ENCODE data around the gene SLC25A10. TPM values are rescaled to one million over a fixed set of nuclear protein-coding genes. Genes with fewer than 3 reads are reported as not detected.
"Not testable (repeated sequence)": the region's sequence is repeated elsewhere in the genome, so short reads cannot be mapped to it uniquely, and the experiment has no call there.

The SLC25A10 gene
- total and polyA plus RNA-seq, 4 donors = 6.1 to 15.2 (median 12.2) TPM

DNA sequence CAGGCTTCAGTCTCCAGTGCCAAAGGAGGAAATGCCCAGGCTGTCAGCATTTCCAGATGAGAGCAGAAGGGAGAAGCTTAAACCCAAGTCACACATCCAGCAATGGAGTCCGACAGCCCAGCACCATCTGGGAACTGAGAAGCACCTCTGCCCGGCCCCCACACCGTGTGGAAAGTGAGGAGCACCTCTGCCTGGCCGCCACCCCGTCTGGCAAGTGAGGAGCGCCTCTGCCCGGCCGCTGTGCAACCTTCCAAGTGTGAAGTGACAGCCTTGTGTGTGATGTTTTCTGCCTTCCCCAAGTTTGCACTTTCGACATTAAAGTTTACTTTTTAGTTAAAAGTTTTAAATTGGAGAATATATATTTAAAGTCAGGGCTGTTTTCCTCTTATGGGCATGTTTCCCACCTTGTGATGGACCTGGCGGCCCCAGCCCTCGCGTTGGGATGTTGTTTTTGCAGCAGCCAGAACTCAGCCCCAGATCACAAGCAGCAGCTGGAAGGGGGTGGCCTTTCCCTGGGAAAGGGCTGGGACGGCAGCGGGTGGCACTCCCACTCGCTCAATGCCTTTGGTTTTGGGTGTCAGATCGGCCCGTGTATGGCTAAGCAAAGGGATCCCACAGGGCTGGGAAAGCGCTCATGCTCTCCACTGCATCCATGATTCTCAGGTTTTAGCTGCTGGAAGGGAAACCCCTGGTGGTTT is 38.4 kb upstream of the SLC25A10 start:
- Histone ChIP-seq H3K27ac (ENCODE audit: low read depth, low read length) (no peak overlapping the region), H3K4me3 (ENCODE audit: low read depth, low read length) (no peak overlapping the region), H3K36me3 (ENCODE audit: control insufficient read depth, insufficient read depth, low read length) (peaks cover 71% of the 10 kb centered on the region), H3K27me3 (ENCODE audit: control insufficient read depth, insufficient read depth, low read length) (no peaks in the 10 kb centered on the region), H3K9me3 (ENCODE audit: control insufficient read depth, insufficient read depth, low read length) (no peaks in the 10 kb centered on the region), H3K4me1 (ENCODE audit: control insufficient read depth, insufficient read depth, low read length) (peaks cover 11% of the 10 kb centered on the region)
- 84% methylated on average over 14 of the region's 18 CpGs for WGBS (ENCODE audit: insufficient coverage)
- DNase-seq (ENCODE audit: low read depth in 4 of 6, low spot score in 6 of 6) = no peak

DNA sequence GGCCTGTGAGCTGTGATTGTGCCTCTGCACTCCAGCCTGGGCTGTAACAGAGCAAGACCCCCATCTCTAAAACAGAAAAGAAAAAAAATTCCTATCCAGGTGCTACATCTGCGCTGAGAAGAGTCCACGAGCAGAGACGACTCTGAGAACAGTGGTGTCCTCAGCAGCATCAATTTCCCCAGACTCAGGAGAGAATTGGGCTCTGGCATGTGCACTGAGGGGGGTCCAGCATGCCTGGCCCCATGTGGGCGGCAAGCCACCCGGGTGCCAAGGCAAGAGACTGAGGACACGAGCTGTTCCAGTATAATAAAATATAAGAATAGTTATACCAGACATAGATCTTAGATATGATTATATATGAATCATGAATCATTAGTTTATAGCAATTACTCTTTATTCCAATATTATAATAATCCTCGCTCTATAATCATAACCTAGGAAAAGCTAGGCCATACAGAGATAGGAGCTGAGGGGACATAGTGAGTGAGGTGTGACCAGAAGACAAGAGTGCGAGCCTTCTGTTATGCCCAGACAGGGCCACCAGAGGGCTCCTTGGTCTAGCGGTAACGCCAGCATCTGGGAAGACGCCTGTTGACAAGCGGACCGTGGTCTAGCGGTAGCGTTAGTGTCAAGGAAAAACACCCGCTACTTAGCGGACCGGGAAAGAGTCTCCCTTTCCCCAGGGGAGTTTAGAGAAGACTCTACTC is 36.4 kb upstream of the SLC25A10 start:
- WGBS (ENCODE audit: insufficient coverage) = 50% methylated on average over 6 of the region's 18 CpGs
- not testable (repeated sequence) for H3K9me3 ChIP-seq (ENCODE audit: control insufficient read depth, insufficient read depth, low read length); H3K4me3 ChIP-seq (ENCODE audit: low read depth, low read length); H3K27me3 ChIP-seq (ENCODE audit: control insufficient read depth, insufficient read depth, low read length); H3K27ac ChIP-seq (ENCODE audit: low read depth, low read length)
- H3K4me1 ChIP-seq (ENCODE audit: control insufficient read depth, insufficient read depth, low read length) = peaks cover 11% of the 10 kb centered on the region
- DNase-seq (ENCODE audit: low read depth in 4 of 6, low spot score in 6 of 6) = peak in 1 of 6 donors; percentile 44
- H3K36me3 ChIP-seq (ENCODE audit: control insufficient read depth, insufficient read depth, low read length) = peaks cover 69% of the 10 kb centered on the region

DNA sequence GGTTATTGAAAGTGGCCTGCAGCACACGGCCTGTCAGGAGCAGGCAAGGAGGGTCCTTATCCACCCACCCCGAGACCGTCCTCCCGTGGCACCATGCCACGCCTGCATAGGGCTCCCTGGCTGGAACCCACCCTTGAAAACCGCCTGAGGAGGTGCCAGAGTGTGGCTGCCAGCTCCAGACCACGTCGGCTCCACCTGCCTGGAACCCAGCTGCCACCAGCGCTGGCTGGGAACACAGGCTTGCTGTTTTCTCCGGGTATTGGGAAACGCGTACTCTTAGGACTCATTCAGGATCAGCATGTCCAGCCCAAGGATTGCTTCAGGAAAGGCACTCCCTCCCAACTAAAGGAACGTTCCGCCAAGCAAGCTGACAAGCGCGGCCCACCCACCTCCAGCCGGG is 35.2 kb upstream of the SLC25A10 start:
- no peak overlapping the region for H3K4me3 ChIP-seq (ENCODE audit: low read depth, low read length)
- 65% methylated on average over 13 of the region's 17 CpGs for WGBS (ENCODE audit: insufficient coverage)
- no peak for DNase-seq (ENCODE audit: low read depth in 4 of 6, low spot score in 6 of 6)
- H3K36me3 ChIP-seq (ENCODE audit: control insufficient read depth, insufficient read depth, low read length) = peaks cover 69% of the 10 kb centered on the region
- no peaks in the 10 kb centered on the region for H3K27me3 ChIP-seq (ENCODE audit: control insufficient read depth, insufficient read depth, low read length)
- H3K27ac ChIP-seq (ENCODE audit: low read depth, low read length) = no peak overlapping the region
- H3K4me1 ChIP-seq (ENCODE audit: control insufficient read depth, insufficient read depth, low read length) = peaks cover 17% of the 10 kb centered on the region
- no peaks in the 10 kb centered on the region for H3K9me3 ChIP-seq (ENCODE audit: control insufficient read depth, insufficient read depth, low read length)

DNA sequence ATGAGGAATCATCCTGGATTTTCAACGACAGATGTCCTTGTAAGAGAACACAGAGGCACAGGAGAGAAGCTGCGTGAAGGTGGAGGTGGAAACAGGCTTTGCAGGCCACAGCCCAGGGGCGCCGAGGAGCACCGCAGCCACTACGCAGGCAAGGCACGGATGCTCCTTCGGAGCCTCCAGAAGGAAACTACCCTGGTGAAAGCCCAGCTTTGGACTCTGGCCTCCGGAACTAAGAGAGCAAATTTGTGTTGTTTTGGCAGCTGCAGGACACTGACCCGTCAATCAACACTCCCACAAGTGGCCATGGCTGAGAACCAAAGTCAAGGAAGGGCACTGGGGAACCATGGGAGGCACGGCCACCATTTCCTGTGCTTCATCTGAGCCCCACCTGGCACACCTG is 31.9 kb upstream of the SLC25A10 start:
- DNase-seq (ENCODE audit: low read depth in 4 of 6, low spot score in 6 of 6) = no peak
- no peak overlapping the region for H3K4me3 ChIP-seq (ENCODE audit: low read depth, low read length)
- H3K9me3 ChIP-seq (ENCODE audit: control insufficient read depth, insufficient read depth, low read length) = no peaks in the 10 kb centered on the region
- peaks cover 40% of the 10 kb centered on the region for H3K4me1 ChIP-seq (ENCODE audit: control insufficient read depth, insufficient read depth, low read length)
- H3K27ac ChIP-seq (ENCODE audit: low read depth, low read length) = no peak overlapping the region
- H3K36me3 ChIP-seq (ENCODE audit: control insufficient read depth, insufficient read depth, low read length) = peaks cover 48% of the 10 kb centered on the region
- no peaks in the 10 kb centered on the region for H3K27me3 ChIP-seq (ENCODE audit: control insufficient read depth, insufficient read depth, low read length)
- WGBS (ENCODE audit: insufficient coverage) = 94% methylated on average over 9 of the region's 11 CpGs

DNA sequence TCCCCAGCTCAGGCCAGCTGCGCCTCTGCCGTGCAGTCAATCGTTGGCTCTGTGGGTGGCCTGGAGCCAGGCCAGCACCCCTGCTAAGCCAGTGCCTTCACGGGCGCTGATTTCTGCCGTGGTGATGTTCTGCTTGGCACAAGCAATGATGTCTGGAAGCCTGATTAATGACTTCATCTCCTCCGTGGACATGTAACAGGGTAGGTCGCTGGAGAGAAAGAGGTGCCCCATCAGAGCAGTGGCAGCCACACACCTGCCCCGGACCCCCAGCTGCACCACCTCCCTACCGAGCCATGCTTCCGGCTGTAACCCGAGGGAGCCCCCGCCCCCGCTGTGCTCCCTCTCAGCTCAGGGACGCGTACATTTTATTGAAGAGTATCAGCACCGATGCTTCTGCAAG is 30.4 kb upstream of the SLC25A10 start:
- H3K9me3 ChIP-seq (ENCODE audit: control insufficient read depth, insufficient read depth, low read length) = no peaks in the 10 kb centered on the region
- no peak overlapping the region for H3K27ac ChIP-seq (ENCODE audit: low read depth, low read length)
- peaks cover 44% of the 10 kb centered on the region for H3K4me1 ChIP-seq (ENCODE audit: control insufficient read depth, insufficient read depth, low read length)
- DNase-seq (ENCODE audit: low read depth in 4 of 6, low spot score in 6 of 6) = peak in 1 of 6 donors; percentile 36
- WGBS (ENCODE audit: insufficient coverage) = 34% methylated on average over 17 of the region's 17 CpGs
- H3K27me3 ChIP-seq (ENCODE audit: control insufficient read depth, insufficient read depth, low read length) = no peaks in the 10 kb centered on the region
- no peak overlapping the region for H3K4me3 ChIP-seq (ENCODE audit: low read depth, low read length)
- H3K36me3 ChIP-seq (ENCODE audit: control insufficient read depth, insufficient read depth, low read length) = peaks cover 59% of the 10 kb centered on the region

DNA sequence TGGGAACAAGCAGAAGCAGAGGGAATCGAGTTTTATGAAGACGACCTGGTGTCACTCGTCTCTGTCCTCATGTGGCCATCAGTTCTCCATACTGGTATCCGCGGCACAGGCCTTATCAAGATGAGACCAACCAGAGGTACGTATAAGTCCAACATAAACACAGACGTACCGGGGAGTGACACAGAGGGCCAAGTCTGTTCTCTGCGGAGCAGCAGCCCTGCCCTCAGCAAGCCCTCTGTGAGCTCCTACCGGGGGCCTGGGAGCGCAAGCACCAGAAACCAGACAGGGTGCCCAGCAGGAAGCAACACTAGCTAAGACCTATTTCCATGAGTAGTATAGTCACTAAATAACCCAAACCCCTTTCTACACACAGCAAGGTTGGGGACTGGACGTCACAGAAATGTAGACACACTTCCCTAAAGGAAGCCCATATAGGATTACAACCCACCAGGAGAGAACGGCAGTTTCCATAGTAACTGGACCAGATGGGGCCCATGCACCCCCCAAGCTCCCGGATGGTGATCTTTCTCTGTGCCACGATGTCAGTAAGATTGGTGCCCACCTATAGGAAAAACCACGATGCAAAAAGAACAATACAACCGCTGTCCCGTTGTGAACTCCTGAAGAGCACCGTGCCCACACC is 29.4 kb upstream of the SLC25A10 start:
- no peaks in the 10 kb centered on the region for H3K9me3 ChIP-seq (ENCODE audit: control insufficient read depth, insufficient read depth, low read length)
- no peak overlapping the region for H3K27ac ChIP-seq (ENCODE audit: low read depth, low read length)
- 40% methylated on average over 16 of the region's 19 CpGs for WGBS (ENCODE audit: insufficient coverage)
- H3K36me3 ChIP-seq (ENCODE audit: control insufficient read depth, insufficient read depth, low read length) = peaks cover 61% of the 10 kb centered on the region
- DNase-seq (ENCODE audit: low read depth in 4 of 6, low spot score in 6 of 6) = peak in 1 of 6 donors; percentile 20
- peaks cover 37% of the 10 kb centered on the region for H3K4me1 ChIP-seq (ENCODE audit: control insufficient read depth, insufficient read depth, low read length)
- peak overlapping the region; percentile 97 for H3K4me3 ChIP-seq (ENCODE audit: low read depth, low read length)
- no peaks in the 10 kb centered on the region for H3K27me3 ChIP-seq (ENCODE audit: control insufficient read depth, insufficient read depth, low read length)

DNA sequence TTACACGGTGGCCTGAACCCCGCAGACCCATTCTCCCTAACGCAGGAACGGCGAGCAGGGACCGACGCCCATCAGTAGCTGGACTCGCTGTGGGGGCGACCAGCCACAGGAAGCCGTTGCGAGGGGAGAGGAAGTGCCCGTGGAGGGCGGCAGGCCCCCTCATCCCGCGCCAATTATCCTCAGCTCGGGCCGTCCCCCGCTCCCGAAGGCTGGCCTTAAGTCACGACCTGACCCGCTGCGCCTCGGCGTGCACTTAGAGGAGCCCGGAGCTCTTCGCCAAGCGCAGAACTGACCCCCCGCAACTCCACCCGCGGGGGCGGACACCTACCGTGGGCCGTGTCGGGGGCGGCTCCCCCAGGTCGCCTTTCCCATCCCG is 28.9 kb upstream of the SLC25A10 start:
- H3K9me3 ChIP-seq (ENCODE audit: control insufficient read depth, insufficient read depth, low read length) = no peaks in the 10 kb centered on the region
- WGBS (ENCODE audit: insufficient coverage) = under 1% methylated on average over 37 of the region's 37 CpGs
- DNase-seq (ENCODE audit: low read depth in 4 of 6, low spot score in 6 of 6) = no peak
- peak overlapping the region; percentile 97 for H3K4me3 ChIP-seq (ENCODE audit: low read depth, low read length)
- no peaks in the 10 kb centered on the region for H3K27me3 ChIP-seq (ENCODE audit: control insufficient read depth, insufficient read depth, low read length)
- peaks cover 66% of the 10 kb centered on the region for H3K36me3 ChIP-seq (ENCODE audit: control insufficient read depth, insufficient read depth, low read length)
- H3K4me1 ChIP-seq (ENCODE audit: control insufficient read depth, insufficient read depth, low read length) = peaks cover 37% of the 10 kb centered on the region
- peak overlapping the region; percentile 67 for H3K27ac ChIP-seq (ENCODE audit: low read depth, low read length)

DNA sequence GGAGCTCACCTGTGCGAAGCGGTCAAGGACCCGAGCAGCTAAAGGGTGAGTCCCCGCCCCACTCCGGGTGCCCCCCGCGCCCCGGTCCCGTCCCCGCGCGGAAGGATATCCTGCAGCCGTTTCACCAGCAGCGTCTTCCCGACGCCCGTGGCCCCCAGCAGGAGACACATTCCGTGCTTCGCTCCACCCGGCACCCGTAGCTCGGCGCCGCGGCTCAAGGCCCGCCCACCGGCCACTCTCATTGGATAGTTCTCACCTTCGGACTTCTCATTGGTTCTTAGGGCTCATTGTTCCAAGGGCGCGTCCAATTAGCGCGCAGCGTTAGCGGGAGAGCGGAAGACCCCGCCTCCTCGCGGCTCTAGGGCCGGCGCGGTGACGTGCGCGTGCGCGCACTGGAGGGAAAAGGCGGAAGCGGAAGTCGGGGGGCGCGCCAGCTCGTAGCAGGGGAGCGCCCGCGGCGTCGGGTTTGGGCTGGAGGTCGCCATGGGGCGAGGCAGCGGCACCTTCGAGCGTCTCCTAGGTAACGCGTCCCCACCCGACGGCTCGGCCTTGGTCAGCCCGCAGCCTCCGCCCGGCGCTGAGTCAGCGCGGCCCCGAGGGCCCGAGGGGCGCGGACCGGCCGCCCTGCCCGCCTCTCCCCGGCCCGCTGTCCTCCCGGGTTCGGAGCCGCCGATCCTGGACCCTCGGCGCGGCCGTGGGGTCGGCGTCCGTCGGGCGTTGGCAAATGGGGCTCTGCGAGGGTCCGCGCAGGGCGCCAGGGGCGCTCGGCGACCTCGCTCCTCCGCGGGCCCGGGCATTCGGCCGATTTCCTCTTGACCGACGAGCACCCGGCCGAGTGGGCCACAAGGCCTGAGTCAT is 28.3 kb upstream of the SLC25A10 start, which contains the start of the genes ARL16 and HGS:
Gene ARL16, minus strand, starts transcription at position 214 of the 858 bp plus-strand sequence. Its CDS starts 44 bp downstream, at position 170.
Gene HGS, plus strand, starts transcription at position 428 of the 858 bp plus-strand sequence. Its CDS starts 56 bp downstream, at position 484.
- H3K27ac ChIP-seq (ENCODE audit: low read depth, low read length) = peak within 1 kb of the TSS; percentile 67
- H3K4me3 ChIP-seq (ENCODE audit: low read depth, low read length) = peak within 1 kb of the TSS; percentile 97
- peaks cover 70% of the 10 kb centered on the region for H3K36me3 ChIP-seq (ENCODE audit: control insufficient read depth, insufficient read depth, low read length)
- no peaks in the 10 kb centered on the region for H3K9me3 ChIP-seq (ENCODE audit: control insufficient read depth, insufficient read depth, low read length)
- H3K4me1 ChIP-seq (ENCODE audit: control insufficient read depth, insufficient read depth, low read length) = peaks cover 37% of the 10 kb centered on the region
- under 1% methylated on average over 112 of the region's 112 CpGs for WGBS (ENCODE audit: insufficient coverage)
- peak; percentile 96 to 100 (median 99) for DNase-seq (ENCODE audit: low read depth in 4 of 6, low spot score in 6 of 6)
- no peaks in the 10 kb centered on the region for H3K27me3 ChIP-seq (ENCODE audit: control insufficient read depth, insufficient read depth, low read length)

DNA sequence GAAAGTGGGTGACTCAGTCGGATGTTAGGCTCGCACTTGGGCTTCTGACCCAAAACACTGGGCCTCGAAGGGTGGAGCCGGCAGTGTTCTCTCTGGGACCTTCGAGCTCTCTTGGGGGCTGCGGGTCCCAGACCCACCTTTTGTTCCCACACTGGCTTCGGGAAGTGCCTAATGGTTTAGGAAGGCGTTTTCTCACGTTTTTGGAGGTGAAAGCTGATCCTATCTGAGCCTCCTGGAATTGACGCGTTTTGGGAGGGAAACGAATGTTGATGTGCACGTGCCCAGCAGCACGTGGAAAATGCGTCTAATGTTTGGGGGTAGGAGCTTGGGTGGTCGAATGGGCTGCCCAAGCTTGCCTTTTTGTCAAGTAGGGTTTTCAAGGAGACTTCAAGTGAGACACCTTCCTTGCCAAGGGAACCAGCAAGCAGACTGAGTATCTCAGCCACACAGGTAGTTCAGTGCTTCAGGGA is 27.6 kb upstream of the SLC25A10 start:
- no peak for DNase-seq (ENCODE audit: low read depth in 4 of 6, low spot score in 6 of 6)
- no peaks in the 10 kb centered on the region for H3K27me3 ChIP-seq (ENCODE audit: control insufficient read depth, insufficient read depth, low read length)
- no peaks in the 10 kb centered on the region for H3K9me3 ChIP-seq (ENCODE audit: control insufficient read depth, insufficient read depth, low read length)
- WGBS (ENCODE audit: insufficient coverage) = 8% methylated on average over 16 of the region's 16 CpGs
- H3K27ac ChIP-seq (ENCODE audit: low read depth, low read length) = no peak overlapping the region
- H3K4me3 ChIP-seq (ENCODE audit: low read depth, low read length) = peak overlapping the region; percentile 97
- peaks cover 72% of the 10 kb centered on the region for H3K36me3 ChIP-seq (ENCODE audit: control insufficient read depth, insufficient read depth, low read length)
- H3K4me1 ChIP-seq (ENCODE audit: control insufficient read depth, insufficient read depth, low read length) = peaks cover 37% of the 10 kb centered on the region
